HepG2 (cell line): ENCODE measurements around the gene INTS1. TPM values are rescaled to one million over a fixed set of nuclear protein-coding genes. Genes with fewer than 3 reads are reported as not detected.
A peak's percentile ranks its signal among the peaks of the same experiment; 100 is the strongest.

Source experiments
- CC2D1A ChIP-seq: sonication (generic); formaldehyde crosslinking; IDR thresholded peaks from 2 replicates; pipeline ENCODE4 v1.8.1; 2023; ENCODE audit warnings: mild to moderate bottlenecking, missing genetic modification reagents
- DNMT1 ChIP-seq: sonication (generic); formaldehyde crosslinking; IDR thresholded peaks from 2 replicates; pipeline ENCODE4 v1.5.1; 2020; ENCODE audit warnings: mild to moderate bottlenecking, missing genetic modification reagents
- FOXO1 ChIP-seq: sonication (generic); formaldehyde crosslinking; IDR thresholded peaks from 2 replicates; pipeline ENCODE4 v1.4.0; 2020; ENCODE audit warnings: missing genetic modification reagents
- HES4 ChIP-seq: sonication (generic); formaldehyde crosslinking; IDR thresholded peaks from 2 replicates; pipeline ENCODE4 v1.9.0; 2021; ENCODE audit warnings: mild to moderate bottlenecking, missing genetic modification reagents, borderline replicate concordance
- STAG1 ChIP-seq: sonication (generic); formaldehyde crosslinking; IDR thresholded peaks from 2 replicates; pipeline ENCODE4 v1.4.0; 2020; ENCODE audit warnings: missing genetic modification reagents
- ZBTB34 ChIP-seq: sonication (generic); formaldehyde crosslinking; IDR thresholded peaks from 2 replicates; pipeline ENCODE4 v1.8.0; 2022; ENCODE audit warnings: mild to moderate bottlenecking, missing genetic modification reagents
- ZNF280D ChIP-seq: sonication (generic); formaldehyde crosslinking; IDR thresholded peaks from 2 replicates; pipeline ENCODE4 v1.5.1; 2020; ENCODE audit warnings: mild to moderate bottlenecking, missing genetic modification reagents
- ZNF7 ChIP-seq: IDR thresholded peaks from 2 replicates; pipeline ENCODE4 v1.6.1; 2016; ENCODE audit warnings: missing biosample characterization, missing genetic modification reagents
- ZNF724P ChIP-seq: sonication (generic); formaldehyde crosslinking; IDR thresholded peaks from 2 replicates; pipeline ENCODE4 v1.8.0; 2022; ENCODE audit warnings: missing genetic modification reagents, borderline replicate concordance
- polyA plus RNA-seq, 8 experiments: library from polyadenylated mRNA; depleted of rRNA in 3 of 8; stranded (reverse) in 7 of 8; unstranded in 1 of 8; fragments of >200 nt; fragmentation: Illumina TruSeq in 4 of 8; extraction: Trizol in 4 of 8; gene quantifications; 2 replicates each; pipeline versions ENCODE4 v1.2.1 to v1.2.3, GENCODE V29; 2011 to 2016; ENCODE audit warnings: low read depth in 4 of 8, missing spikeins in 1 of 8, mixed read lengths in 1 of 8; ENCODE audit not compliant: insufficient read depth in 1 of 8
- total RNA-seq, 5 experiments: library from RNA; depleted of rRNA; stranded (reverse); fragments of >200 nt; fragmentation: Illumina TruSeq; extraction: Trizol; gene quantifications; 2 replicates each; pipeline ENCODE4 v1.2.3, GENCODE V29; 2016; ENCODE audit warnings: low read depth in 1 of 5
- TF ChIP-seq, protein P1 (sequence below), 2 experiments: sonication (generic) in 1 of 2; formaldehyde crosslinking in 1 of 2; IDR thresholded peaks; 2 replicates each; pipeline versions ENCODE4 v1.6.1 to v1.9.0; 2014 to 2022; ENCODE audit warnings: antibody characterized with exemption in 1 of 2, borderline replicate concordance in 1 of 2, inconsistent platforms in 1 of 2, low read depth in 1 of 2, missing genetic modification reagents in 1 of 2
- TF ChIP-seq, protein P2 (sequence below): sonication (generic); formaldehyde crosslinking; IDR thresholded peaks from 2 replicates; pipeline ENCODE4 v1.5.1; 2020; ENCODE audit warnings: mild to moderate bottlenecking, missing genetic modification reagents, borderline replicate concordance
- TF ChIP-seq, protein P3 (sequence below): sonication (generic); formaldehyde crosslinking; IDR thresholded peaks from 2 replicates; pipeline ENCODE4; 2020; ENCODE audit warnings: missing genetic modification reagents, mild to moderate bottlenecking, borderline replicate concordance

INTS1 gene
- total and polyA plus RNA-seq, 2 of the 13 experiments (the other 11 are each of a cell fraction or from before 2014, with no cell fraction given): 13.7 to 29.0 TPM

DNA sequence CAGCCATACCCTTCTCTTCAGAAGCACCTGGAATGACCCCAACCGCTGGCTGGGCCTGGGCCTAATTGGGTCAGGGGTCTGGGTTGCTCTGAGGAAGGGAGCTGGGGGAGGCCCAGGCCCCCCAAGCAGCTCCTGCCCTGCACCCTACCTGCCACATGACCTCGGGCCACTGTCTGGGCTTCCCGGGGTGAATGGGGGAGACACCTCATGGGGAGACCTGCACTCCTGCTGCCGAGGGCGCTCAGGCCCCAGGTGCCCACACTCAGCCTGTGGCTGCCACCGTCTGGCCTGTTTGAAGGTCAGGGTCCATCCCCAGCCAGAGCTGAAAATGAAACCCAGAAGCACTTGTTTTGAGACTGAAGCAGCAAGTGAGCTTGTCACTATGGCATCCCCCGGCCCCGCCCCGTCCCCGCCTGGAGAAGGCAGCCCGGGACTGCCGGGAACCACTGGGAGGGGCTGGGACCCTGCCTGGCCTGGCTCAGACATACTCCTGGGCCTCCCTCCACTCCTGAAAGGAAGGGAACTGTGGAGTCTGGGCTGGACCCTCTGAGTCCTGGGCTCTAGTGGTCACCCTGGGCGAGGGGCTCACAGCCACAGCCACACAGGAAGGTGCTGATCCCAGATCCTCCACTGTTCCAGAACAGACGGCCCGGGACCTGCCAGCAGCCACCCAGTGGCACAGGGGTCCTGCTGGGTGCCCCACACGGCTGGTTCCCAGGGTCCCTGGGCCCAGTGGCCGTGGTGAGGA, 37.5 kb downstream of the INTS1 start (continued):
- TF ChIP-seq, protein P1, sequence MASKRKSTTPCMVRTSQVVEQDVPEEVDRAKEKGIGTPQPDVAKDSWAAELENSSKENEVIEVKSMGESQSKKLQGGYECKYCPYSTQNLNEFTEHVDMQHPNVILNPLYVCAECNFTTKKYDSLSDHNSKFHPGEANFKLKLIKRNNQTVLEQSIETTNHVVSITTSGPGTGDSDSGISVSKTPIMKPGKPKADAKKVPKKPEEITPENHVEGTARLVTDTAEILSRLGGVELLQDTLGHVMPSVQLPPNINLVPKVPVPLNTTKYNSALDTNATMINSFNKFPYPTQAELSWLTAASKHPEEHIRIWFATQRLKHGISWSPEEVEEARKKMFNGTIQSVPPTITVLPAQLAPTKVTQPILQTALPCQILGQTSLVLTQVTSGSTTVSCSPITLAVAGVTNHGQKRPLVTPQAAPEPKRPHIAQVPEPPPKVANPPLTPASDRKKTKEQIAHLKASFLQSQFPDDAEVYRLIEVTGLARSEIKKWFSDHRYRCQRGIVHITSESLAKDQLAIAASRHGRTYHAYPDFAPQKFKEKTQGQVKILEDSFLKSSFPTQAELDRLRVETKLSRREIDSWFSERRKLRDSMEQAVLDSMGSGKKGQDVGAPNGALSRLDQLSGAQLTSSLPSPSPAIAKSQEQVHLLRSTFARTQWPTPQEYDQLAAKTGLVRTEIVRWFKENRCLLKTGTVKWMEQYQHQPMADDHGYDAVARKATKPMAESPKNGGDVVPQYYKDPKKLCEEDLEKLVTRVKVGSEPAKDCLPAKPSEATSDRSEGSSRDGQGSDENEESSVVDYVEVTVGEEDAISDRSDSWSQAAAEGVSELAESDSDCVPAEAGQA (IDR thresholded peaks at IDR 0.05; ENCODE audit: low read depth): no peak
- TF ChIP-seq, protein P1 (CRISPR knock-in tag; IDR thresholded peaks at IDR 0.05; ENCODE audit: borderline replicate concordance): no peak
- TF ChIP-seq HES4 (CRISPR knock-in tag) (no peak), ZNF724P (peak; percentile 76; the same call in 1 of the 2 replicates), ZBTB34 (CRISPR knock-in tag) (no peak), ZNF280D (peak; percentile 76; the same call in 1 of the 2 replicates), CC2D1A (CRISPR knock-in tag) (0 out of 2 replicates have a peak, but pooled peaks have one; percentile 18), ZNF7 (CRISPR knock-in tag) (no peak), DNMT1 (CRISPR knock-in tag) (0 out of 2 replicates have a peak, but pooled peaks have one; percentile 84), FOXO1 (CRISPR knock-in tag) (no peak), STAG1 (peak; percentile 77)
- TF ChIP-seq, protein P2, sequence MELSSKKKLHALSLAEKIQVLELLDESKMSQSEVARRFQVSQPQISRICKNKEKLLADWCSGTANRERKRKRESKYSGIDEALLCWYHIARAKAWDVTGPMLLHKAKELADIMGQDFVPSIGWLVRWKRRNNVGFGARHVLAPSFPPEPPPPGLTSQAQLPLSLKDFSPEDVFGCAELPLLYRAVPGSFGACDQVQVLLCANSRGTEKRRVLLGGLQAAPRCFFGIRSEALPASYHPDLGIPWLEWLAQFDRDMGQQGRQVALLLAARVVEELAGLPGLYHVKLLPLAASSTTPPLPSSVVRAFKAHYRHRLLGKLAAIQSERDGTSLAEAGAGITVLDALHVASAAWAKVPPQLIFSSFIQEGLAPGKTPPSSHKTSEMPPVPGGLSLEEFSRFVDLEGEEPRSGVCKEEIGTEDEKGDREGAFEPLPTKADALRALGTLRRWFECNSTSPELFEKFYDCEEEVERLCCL (CRISPR knock-in tag): no peak
- TF ChIP-seq, protein P3, sequence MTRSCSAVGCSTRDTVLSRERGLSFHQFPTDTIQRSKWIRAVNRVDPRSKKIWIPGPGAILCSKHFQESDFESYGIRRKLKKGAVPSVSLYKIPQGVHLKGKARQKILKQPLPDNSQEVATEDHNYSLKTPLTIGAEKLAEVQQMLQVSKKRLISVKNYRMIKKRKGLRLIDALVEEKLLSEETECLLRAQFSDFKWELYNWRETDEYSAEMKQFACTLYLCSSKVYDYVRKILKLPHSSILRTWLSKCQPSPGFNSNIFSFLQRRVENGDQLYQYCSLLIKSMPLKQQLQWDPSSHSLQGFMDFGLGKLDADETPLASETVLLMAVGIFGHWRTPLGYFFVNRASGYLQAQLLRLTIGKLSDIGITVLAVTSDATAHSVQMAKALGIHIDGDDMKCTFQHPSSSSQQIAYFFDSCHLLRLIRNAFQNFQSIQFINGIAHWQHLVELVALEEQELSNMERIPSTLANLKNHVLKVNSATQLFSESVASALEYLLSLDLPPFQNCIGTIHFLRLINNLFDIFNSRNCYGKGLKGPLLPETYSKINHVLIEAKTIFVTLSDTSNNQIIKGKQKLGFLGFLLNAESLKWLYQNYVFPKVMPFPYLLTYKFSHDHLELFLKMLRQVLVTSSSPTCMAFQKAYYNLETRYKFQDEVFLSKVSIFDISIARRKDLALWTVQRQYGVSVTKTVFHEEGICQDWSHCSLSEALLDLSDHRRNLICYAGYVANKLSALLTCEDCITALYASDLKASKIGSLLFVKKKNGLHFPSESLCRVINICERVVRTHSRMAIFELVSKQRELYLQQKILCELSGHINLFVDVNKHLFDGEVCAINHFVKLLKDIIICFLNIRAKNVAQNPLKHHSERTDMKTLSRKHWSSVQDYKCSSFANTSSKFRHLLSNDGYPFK: peak; percentile 33; the same call in 1 of the 2 replicates
